DMS 273 (cell line): Measurements from ENCODE around the gene TAF4B.
"Not testable (repeated sequence)": the region's sequence is repeated elsewhere in the genome, so short reads cannot be mapped to it uniquely, and the experiment has no call there.

Source experiments
- DNase-seq: peaks from one replicate; lab custom pipeline; 2025; ENCODE audit not compliant: unreplicated experiment; lab: John Stamatoyannopoulos, UW

TAF4B gene

DNA sequence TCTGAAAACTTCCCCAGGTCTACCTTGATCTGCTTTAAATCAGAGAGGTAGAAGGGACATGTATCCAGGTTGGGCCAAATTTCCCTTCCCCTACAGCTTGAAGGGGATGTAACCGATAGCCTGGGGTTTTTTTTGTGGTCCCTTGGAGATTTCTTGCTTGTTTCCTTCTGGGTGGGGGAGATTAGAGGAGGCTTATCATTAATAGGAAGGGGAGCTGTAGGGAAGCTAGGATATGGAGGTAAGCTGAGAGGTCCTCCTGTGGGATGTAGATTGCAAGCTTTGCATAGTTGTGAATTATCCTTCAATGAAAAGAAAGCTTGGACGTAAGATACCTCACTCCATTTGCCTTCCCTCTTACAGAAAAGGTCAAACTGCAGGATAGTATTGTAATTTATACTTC is 11.1 kb downstream of the TAF4B start:
- not testable (repeated sequence) for DNase-seq

- DNase-seq, result not testable (repeated sequence)
These were observed 12.5 kb downstream of the TAF4B start for GRCh38 chr18:26238718-26239117.

- not testable (repeated sequence) for DNase-seq
These were observed 16.1 kb downstream of the TAF4B start for GRCh38 chr18:26242392-26242791.

DNA sequence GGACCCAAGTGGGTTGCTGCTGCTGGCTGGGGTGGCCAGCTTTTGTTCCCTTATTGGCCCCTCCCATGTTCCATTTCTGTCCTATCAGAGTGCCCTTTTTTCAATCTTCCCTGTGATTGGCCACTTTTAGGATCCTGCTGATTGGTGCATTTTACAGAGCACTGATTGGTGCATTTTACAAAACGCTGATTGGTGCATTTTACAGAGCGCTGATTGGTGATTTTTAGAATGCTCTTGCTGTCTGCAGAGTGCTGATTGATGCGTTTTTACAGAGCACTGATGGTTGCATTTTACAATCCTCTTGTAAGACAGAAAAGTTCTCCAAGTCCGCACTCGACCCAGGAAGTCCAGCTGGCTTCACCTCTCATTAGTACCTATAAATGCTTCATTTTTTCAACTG is 19.2 kb downstream of the TAF4B start:
- not testable (repeated sequence) for DNase-seq

GRCh38 chr18:26252411-26252810 is 26.2 kb downstream of the TAF4B start:
- no peak for DNase-seq

- not testable (repeated sequence) for DNase-seq
These were observed 28.6 kb downstream of the TAF4B start for GRCh38 chr18:26254808-26255207.

- no peak for DNase-seq
These were observed 29.7 kb downstream of the TAF4B start for GRCh38 chr18:26255695-26256622.

DNA sequence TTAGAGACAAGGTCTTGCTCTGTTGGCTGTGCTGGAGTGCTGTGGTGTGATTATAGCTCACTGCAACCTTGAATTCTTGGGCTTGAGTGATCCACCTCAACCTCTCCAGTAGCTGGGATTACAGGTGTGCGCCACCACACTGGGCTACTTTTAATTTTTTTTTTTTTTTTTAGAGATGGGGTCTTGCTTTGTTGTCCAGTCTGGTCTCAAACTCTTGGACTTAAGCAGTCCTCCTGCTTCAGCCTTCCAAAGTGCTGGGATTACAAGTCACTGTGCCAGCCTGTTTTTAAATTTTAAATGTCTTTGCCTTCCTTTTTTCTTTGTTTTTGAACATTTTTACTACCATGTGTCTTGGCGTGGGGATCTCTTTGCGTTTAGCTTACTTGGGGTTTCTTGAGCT is 32.5 kb downstream of the TAF4B start:
- no peak for DNase-seq

- not testable (repeated sequence) for DNase-seq
These were observed 33.2 kb downstream of the TAF4B start for GRCh38 chr18:26259416-26259815.

GRCh38 chr18:26262156-26262555 is 35.9 kb downstream of the TAF4B start:
- no peak for DNase-seq

DNA sequence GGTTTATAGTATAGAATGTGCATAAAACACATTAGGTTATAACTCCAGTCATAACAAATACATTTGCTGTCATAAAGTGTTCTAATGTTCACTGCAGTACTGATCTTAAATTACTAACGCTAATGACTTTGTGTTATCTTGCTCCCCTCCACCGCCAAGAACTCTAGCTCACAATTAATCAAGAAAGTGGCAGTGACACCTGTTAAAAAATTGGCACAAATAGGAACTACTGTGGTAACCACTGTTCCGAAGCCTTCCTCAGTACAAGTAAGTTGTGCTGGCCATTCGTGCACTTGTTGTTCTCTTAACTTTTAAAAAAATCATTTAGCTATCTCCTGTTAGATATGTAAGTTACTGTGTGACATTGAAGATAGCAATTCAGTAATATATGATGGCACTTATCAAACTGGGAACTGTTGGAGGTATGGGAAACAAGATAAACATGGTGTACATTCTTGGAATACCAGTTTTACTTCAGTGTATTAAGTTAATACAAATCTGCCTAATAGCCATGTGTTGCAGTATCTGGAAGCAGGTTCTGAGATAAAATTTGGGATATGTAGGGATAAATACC is 41.2 kb downstream of the TAF4B start:
- DNase-seq, result no peak

DNA sequence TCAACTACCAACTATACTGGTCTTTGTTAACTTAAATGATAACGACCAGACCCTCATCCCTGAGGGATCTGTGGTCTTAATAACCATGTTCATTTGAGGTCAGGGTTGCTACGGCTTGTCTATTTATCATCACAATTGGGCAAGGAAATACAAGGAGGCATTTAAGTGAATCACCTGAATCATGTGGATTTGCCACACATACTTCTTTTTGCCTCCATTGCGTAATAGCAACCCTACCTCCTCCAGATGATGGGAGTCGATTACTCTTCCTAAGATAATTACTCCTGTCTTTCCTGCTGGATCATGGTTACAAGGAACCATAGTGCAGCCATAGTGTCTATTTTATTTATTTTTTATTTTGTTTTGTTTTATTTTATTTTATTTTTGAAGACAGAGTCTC is 42.2 kb downstream of the TAF4B start:
- DNase-seq, result no peak

- no peak for DNase-seq
These were observed 45.8 kb downstream of the TAF4B start for GRCh38 chr18:26271917-26272549.

DNA sequence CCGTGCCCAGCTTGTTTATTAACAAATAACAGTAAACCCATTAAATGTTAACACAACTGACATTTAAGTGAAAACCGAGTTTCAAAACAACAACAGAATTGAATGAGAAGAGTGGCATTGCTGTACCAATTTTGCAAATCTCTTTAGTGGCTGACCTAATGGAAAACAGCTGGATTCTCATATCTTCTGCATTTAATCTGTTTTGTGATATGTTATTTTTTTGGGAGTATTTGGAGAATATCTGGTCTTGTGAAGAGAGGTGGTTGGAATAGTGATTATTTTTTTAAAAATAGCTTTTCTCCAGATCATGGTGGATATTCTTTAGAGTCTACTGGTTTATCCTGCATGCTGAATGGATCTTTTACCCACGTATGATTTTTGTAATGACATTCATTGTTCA is 51.1 kb downstream of the TAF4B start:
- DNase-seq, result no peak

DNA sequence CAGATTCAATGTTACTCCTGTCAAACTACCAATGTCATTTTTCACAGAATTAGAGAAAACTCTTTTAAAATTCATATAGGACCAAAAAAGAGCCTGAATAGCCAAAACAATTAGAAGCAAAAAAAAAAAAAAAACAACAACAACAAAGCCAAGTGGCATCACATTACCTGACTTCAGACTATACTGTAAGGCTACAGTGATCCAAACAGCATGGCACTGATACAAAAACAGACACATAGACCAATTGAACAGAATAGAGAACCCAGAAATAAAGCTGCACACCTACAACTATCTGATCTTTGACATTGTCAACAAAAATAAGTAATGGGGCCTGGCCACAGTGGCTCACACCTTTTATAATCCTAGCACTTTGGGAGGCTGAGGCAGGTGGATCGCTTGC is 53.2 kb downstream of the TAF4B start:
- no peak for DNase-seq

DNA sequence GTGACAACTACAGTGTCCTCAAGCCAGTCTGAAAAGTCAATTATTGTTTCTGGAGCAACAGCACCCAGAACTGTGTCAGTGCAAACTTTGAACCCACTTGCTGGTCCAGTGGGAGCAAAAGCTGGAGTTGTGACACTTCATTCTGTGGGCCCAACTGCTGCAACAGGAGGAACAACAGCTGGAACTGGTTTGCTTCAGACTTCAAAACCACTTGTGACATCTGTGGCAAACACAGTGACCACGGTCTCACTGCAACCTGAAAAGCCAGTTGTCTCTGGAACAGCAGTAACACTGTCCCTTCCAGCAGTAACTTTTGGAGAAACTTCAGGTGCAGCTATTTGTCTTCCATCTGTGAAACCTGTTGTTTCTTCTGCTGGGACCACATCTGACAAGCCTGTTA is 59.8 kb downstream of the TAF4B start:
- DNase-seq, result no peak

GRCh38 chr18:26287644-26288043 is 61.4 kb downstream of the TAF4B start:
- no peak for DNase-seq

DNA sequence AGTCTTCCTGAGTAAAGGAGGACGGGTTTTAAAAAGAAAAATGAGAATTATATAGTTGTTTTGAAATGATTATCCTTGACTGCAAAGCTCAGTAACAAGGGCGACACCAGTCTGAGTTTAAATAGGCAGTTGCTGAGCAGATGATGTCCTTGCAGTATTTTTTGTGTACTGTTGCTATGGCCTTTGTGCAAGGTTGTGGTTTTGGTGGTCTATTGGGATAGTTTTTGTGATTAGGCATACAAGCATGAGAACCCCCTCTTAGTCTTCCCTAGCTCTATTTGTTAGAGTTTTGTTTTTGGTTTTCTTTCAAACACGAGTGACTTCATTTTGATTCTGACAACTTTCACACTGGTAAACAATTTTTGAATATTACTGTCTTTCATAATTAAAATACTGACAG is 64.1 kb downstream of the TAF4B start:
- DNase-seq, result no peak

DNA sequence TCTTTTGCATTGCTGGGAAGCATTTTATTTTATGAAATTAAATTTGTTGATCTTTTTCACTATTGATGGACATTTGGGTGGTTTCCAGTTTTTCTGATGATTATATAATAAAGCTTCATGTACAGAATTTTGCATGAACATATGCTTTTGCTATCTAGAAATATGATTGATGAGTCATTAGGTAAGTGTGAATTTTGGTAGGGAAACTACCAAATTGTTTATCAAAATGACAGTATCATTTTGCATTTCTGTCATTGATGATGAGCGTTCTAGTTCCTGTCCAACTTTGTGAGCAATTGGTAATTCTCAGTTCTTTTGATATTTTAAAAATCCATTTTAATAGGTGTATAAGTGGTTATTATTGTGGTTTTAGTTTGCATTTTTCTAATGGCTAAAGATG is 67.7 kb downstream of the TAF4B start:
- no peak for DNase-seq

DNA sequence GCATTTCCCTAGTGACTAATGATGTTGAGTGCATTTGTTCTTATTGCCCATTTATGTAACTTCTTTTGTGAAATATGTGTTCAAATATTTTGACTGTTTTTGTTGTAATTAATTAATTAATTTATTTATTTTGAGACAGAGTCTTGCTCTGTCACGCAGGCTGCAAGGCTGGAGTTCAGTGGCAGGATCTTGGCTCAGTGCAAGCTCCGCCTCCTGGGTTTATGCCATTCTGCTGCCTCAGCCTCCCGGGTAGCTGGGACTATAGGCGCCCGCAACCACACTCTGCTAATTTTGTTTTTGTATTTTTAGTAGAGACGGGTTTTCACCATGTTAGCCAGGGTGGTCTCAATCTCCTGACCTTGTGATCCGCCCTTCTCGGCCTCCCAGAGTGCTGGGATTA is 71.9 kb downstream of the TAF4B start:
- no peak for DNase-seq

- DNase-seq, result no peak
These were observed 75.4 kb downstream of the TAF4B start for GRCh38 chr18:26301681-26302080.

GRCh38 chr18:26303222-26303621 is 77.0 kb downstream of the TAF4B start:
- DNase-seq, result not testable (repeated sequence)
